Measurements from ENCODE around the gene KLHL14.

Gene KLHL14

GRCh38 chr18:32770054-32770665, 2.7 kb downstream of the KLHL14 start:
- DNase-seq, result no peak

- no peak for DNase-seq
Observed at GRCh38 chr18:32769586-32770053, 3.2 kb downstream of the KLHL14 start.

- no peak for DNase-seq
Observed at GRCh38 chr18:32769071-32769585, 3.7 kb downstream of the KLHL14 start.

- no peak for DNase-seq
Observed at GRCh38 chr18:32767400-32767799, 5.4 kb downstream of the KLHL14 start.

GRCh38 chr18:32764611-32765244, 8.1 kb downstream of the KLHL14 start:
- DNase-seq, result no peak

- DNase-seq, result no peak
Observed at GRCh38 chr18:32763293-32763692, 9.5 kb downstream of the KLHL14 start.

- DNase-seq, result no peak
Observed at GRCh38 chr18:32761231-32761630, 11.6 kb downstream of the KLHL14 start.

GRCh38 chr18:32760391-32760790, 12.4 kb downstream of the KLHL14 start:
- no peak for DNase-seq

GRCh38 chr18:32759611-32760167, 13.1 kb downstream of the KLHL14 start:
- no peak for DNase-seq

- no peak for DNase-seq
Observed at GRCh38 chr18:32754508-32755263, 18.1 kb downstream of the KLHL14 start.

GRCh38 chr18:32753656-32754260, 19.1 kb downstream of the KLHL14 start:
- no peak for DNase-seq

- DNase-seq, result no peak
Observed at GRCh38 chr18:32750328-32750727, 22.5 kb downstream of the KLHL14 start.

GRCh38 chr18:32749809-32750208, 23.0 kb downstream of the KLHL14 start:
- DNase-seq, result no peak

- no peak for DNase-seq
Observed at GRCh38 chr18:32742579-32742978, 30.2 kb downstream of the KLHL14 start.

- no peak for DNase-seq
Observed at GRCh38 chr18:32735781-32736180, 37.0 kb downstream of the KLHL14 start.

GRCh38 chr18:32734442-32734841, 38.4 kb downstream of the KLHL14 start:
- no peak for DNase-seq

- no peak for DNase-seq
Observed at GRCh38 chr18:32732165-32732564, 40.7 kb downstream of the KLHL14 start.

- no peak for DNase-seq
Observed at GRCh38 chr18:32730620-32731091, 42.2 kb downstream of the KLHL14 start.

- DNase-seq, result no peak
Observed at GRCh38 chr18:32730068-32730467, 42.8 kb downstream of the KLHL14 start.

- no peak for DNase-seq
Observed at GRCh38 chr18:32724071-32724749, 48.6 kb downstream of the KLHL14 start.

GRCh38 chr18:32722279-32722678, 50.5 kb downstream of the KLHL14 start:
- no peak for DNase-seq

GRCh38 chr18:32717126-32717525, 55.7 kb downstream of the KLHL14 start:
- no peak for DNase-seq
